T-helper 1 cell (primary cell): ENCODE measurements around the gene MAPK1IP1L.
A peak's percentile ranks its signal among the peaks of the same experiment; 100 is the strongest.
"Not testable (repeated sequence)": the region's sequence is repeated elsewhere in the genome, so short reads cannot be mapped to it uniquely, and the experiment has no call there.

Experiments used
- DNase-seq, 5 donors: peaks; one replicate each; pipeline ENCODE4 v3.0.0-alpha.2; 2012 to 2020

The MAPK1IP1L gene

DNA sequence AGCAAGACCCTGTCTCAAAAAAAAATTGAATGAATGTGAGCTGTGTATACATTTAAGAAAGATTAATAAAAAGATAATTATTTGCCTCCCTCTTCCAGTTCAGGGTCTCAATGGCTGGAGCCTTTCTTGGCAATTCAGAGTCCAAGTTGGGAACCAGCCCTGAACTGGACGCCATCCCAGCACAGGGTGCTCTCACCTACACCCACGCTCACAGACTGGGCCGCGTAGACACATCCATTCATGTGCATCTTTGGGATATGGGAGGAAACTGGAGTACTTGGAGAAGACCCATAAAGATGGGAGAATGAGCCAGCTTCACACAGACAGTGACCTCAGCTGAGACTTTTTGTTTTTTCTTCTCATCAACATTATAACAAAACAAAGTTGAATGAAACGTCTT is 6.5 kb downstream of the MAPK1IP1L start:
- DNase-seq, result no peak

GRCh38 chr14:55059333-55059732 is 7.9 kb downstream of the MAPK1IP1L start:
- DNase-seq, result no peak

DNA sequence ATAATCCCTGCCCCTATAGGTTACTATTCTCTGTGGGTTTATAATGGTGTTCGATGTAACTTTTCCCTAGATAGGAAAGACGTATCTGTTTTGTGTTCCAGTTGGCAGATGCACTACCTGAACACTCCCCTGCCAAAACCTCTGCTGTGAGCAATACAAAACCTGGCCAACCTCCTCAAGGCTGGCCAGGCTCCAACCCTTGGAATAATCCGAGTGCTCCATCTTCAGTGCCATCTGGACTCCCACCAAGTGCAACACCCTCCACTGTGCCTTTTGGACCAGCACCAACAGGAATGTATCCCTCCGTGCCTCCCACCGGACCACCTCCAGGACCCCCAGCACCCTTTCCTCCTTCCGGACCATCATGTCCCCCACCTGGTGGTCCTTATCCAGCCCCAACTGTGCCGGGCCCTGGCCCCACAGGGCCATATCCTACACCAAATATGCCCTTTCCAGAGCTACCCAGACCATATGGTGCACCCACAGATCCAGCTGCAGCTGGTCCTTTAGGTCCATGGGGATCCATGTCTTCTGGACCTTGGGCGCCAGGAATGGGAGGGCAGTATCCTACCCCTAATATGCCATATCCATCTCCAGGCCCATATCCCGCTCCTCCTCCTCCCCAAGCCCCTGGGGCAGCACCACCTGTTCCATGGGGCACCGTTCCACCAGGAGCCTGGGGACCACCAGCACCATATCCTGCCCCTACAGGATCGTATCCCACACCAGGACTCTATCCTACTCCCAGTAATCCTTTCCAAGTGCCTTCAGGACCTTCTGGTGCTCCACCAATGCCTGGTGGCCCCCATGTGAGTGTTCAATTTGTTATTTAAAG is 11.3 kb downstream of the MAPK1IP1L start:
- DNase-seq, result no peak

DNA sequence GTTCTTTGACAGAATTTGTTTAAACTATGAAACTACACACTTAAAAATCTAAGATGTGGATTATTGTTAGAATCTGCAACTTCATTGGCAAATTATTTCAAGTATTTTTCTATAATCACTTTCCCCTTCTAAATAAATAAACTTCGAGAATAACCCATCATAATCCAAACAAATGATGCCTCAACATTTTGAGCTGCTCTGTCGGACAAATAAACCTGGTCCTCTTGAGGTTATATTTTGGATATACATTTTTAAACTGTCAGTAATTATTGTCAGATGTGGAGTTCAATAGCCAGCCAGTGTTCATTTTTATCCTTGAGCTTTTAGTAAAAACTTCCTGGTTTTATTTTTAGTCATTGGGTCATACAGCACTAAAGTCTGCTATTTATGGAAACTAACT is 13.4 kb downstream of the MAPK1IP1L start:
- DNase-seq, result not testable (repeated sequence)

GRCh38 chr14:55065411-55065810 is 14.0 kb downstream of the MAPK1IP1L start:
- DNase-seq, result no peak

DNA sequence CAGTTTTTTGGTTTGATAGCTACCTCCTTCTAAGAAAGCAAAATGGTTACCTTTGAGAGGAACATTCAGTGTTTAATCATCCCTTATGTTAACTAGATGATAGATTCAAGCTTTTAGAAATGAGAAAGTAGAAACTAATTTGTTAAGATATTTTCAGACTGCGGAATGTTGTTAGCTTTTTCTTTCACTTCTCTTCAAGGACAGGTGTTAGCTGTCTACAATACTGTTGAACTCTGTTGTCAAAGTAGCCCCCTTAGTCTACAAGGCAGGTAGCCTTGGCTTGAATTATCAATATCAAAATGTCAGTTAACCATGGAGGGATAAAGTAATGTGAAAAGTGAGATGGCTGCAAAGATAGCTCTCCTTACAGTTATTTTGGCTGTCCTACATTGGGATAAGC is 14.8 kb downstream of the MAPK1IP1L start:
- no peak for DNase-seq

- no peak for DNase-seq
Observed at GRCh38 chr14:55070981-55071411, 19.5 kb downstream of the MAPK1IP1L start.

DNA sequence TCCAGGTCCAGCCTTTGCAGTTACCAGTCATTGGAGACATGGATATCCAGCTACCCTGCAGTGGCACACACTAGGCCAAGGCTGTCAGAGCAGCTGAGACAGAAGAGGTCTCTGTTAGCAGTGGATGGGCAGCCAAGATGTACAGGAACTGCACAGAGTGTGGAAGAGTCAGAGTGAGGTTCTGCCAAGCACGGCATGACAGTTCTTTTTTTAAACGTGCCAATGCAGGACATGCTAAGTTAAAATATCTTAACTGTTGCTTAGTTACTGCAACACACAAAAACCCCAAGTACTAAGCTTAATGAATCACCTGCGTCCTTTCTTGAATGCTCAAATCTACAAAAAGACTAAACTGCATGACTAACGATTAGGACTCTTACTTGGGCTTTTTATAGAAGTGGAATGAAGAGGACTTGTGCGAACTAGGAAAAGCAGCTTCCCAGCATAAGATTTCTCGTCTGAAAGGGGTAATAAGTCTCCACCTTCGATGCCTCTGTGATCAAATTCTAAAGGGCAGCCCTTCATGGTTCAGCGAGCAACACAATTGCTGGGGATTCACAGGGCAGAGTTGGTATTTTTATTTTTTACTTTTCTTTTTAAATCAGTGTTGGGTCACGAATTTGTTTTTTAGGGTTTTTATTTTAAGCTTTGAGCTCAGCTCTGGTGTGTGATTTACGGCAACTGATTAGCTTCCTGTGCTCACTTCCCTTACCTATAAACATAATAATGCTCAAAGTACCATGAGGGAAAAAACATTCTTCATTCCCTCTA is 20.6 kb downstream of the MAPK1IP1L start:
- DNase-seq, result no peak

GRCh38 chr14:55073856-55074255 is 22.4 kb downstream of the MAPK1IP1L start:
- DNase-seq, result no peak

DNA sequence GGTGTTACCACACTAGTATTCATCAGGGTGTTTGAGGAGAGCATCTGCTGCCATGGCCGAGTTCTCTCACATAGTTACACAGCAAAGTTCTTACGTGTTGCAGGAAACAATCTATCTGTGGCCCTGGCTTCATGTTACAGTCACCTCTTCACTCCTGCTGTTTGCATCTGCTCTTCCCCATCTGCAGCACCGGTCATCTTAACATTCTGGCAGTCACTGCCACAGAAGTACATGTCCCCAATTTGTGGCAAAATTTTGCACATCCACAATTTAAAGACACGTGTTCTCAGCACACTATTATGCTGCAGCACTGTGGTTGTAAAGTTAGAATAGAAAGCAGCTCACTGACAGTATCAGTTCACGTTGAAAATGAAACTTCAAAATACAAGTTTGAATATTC is 23.2 kb downstream of the MAPK1IP1L start:
- peak in 1 of 5 donors; percentile 25 for DNase-seq

GRCh38 chr14:55075628-55076175 is 24.3 kb downstream of the MAPK1IP1L start:
- DNase-seq, result no peak

GRCh38 chr14:55077170-55078151 is 26.0 kb downstream of the MAPK1IP1L start:
- peak in 1 of 5 donors; percentile 24 for DNase-seq

GRCh38 chr14:55079961-55080360 is 28.5 kb downstream of the MAPK1IP1L start:
- DNase-seq, result not testable (repeated sequence)

- DNase-seq, result no peak
Observed at GRCh38 chr14:55084401-55085059, 33.1 kb downstream of the MAPK1IP1L start.

DNA sequence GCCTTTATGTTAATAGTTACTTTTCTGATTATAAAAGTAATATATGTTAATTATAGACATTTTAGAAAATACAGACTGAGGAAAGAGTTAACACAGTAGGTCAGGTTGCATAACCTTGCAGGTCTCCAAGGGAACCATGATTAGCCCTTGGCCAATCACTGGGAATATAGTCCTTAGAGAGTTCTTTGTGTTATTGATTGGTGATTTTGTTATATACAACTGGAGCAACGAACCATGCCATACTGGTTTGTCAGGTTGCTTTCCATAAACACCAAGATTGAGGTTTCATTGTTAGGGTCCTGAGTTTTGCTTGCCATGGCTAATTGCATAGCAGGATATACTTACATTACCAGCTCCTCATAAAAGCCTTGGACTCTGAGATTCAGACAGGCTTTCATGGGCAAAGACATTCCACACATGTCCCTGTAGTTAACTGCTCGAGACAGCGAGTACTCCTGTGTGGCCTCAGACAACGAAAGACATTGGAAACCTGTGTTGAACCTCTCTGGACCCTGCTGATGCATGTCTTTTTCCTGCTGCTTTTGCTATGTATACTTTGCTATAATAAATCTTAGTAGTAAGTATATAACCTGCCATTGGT is 33.7 kb downstream of the MAPK1IP1L start:
- DNase-seq, result no peak

DNA sequence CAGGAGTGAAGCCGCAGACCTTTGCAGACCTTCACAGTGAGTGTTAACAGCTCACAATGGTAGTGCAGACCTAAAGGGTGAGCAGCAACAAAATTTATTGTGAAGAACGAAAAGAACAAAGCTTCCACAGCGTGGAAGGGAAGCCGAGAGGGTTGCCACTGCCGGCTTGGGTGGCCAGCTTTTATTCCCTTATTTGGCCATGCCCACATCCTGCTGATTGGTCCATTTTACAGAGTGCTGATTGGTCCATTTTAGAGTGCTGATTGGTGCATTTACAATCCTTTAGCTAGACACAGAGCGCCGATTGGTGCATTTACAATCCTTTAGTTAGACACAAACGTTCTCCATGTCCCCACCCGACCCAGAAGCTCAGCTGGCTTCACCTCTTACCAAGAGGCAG is 35.5 kb downstream of the MAPK1IP1L start:
- DNase-seq, result no peak

DNA sequence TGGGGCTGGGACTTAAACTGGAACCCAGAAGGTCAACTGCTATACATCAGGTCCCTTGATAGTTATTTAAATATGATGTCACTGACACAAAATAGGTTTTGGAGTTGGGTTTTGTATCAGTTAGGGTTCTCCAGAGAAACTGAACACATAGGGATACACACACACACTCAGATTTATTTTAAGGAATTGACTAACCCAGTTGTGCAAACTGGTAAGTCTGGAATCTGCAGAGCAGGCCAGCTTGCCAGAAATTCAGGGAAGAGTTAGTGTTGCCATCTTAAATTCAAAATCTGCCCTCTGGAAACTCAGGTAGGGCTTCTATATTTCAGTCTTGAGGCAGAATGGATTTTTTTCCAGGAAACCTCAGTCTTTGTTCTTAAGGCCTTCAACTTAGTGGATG is 36.9 kb downstream of the MAPK1IP1L start:
- DNase-seq, result no peak

DNA sequence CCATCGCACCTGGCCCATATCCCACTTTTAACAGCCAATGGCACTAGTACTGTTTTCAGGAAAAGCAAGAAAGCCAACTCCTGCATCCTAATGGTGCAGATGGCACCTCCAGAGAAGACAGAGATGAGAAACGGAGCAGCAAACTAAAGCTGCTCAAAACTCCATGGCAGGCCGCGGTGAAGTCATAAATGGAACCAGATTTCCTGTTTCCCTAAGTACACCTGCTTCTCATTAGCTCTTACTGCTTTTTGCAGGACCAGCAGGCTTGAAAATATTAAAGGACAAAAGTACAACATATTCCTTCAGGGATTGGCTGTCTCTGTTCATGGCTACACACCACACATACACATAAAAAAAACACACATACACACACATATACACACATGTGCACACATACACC is 40.9 kb downstream of the MAPK1IP1L start:
- DNase-seq, result no peak

DNA sequence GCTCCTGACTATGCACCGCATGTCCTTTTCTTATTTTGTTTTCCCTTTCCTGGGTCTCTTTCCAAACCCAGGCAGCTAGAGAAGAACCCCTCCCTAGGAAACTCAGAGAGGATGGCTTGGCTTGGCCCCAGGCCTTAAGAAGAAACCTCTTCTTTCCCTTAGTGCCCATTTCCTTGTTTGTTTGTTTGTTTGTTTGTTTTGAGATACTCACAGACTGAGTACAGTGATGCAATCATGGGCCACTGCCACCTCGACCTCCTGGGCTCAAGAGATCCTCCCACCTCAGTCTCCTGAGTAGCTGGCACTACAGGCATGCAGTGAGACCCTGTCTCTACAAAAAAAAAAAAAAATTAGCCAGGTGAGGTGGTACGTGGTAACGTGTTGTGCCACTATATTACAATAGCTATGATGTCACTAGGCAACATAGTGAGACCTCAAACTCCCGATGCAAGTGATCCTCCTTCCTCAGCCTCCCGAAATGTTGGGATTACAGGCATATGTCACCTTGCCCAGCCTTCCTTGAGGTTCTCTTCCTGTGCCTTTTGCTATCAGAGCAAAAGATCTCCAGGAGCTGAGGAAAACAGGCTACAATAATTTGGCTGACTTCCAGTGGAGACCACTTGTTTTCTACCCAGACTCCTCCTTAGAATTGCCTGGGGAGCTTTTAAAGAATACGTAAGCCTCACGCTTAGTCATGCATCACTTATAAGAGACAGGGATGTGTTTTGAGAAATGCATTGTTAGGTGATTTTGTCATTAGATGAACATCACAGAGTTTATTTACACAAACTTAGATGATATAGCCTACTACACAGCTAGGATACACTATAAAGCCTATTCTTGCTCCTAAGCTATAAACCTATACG is 43.1 kb downstream of the MAPK1IP1L start:
- DNase-seq, result no peak

GRCh38 chr14:55097881-55098560 is 46.6 kb downstream of the MAPK1IP1L start:
- peak in 2 of 5 donors; percentile 13 to 84 for DNase-seq
